Right hindlimb (tissue), 1 donor: Measurements from ENCODE around the gene PGAM2.

Experiments used
- DNase-seq: peaks from one replicate; pipeline ENCODE4 v3.0.0-alpha.2; 2018

PGAM2 gene

DNA sequence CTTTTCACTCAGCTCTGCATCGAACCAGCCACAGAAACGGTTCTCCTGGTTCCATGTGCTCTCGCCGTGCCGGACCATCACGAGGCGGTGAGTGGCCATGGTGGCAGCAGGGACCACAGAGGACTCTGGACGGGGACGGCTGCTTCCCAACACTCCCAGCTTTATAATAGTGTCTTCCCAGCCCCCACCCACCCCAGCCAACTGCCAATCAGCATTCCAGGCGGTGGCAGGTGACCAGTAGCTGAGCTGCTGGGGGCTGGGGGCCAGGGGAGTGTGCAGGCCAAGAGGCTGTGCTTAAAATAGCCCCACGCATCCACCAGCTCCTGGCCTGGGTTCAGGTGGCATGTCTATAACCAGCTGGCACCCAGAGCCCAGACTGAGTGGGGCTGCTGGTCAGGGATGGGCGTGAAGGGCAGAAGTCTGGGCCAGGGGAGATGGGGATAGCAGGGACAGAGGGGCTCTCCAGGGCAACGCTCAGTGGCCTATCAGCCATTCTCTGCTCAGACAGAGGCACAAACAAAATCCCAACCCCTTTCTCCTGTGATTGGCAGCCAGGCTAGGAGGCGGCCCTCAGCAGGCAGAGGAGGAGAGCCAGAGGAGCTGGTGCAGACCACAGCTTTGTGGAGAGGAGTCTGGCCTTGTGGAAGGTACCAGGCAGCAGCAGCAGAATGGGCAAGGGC lies at the start of gene PGAM2:
TSS of gene PGAM2 (minus strand) at position 137 of the 680 bp plus-strand sequence. CDS start at position 99, 38 bp downstream.
- peak; percentile 81 for DNase-seq

DNA sequence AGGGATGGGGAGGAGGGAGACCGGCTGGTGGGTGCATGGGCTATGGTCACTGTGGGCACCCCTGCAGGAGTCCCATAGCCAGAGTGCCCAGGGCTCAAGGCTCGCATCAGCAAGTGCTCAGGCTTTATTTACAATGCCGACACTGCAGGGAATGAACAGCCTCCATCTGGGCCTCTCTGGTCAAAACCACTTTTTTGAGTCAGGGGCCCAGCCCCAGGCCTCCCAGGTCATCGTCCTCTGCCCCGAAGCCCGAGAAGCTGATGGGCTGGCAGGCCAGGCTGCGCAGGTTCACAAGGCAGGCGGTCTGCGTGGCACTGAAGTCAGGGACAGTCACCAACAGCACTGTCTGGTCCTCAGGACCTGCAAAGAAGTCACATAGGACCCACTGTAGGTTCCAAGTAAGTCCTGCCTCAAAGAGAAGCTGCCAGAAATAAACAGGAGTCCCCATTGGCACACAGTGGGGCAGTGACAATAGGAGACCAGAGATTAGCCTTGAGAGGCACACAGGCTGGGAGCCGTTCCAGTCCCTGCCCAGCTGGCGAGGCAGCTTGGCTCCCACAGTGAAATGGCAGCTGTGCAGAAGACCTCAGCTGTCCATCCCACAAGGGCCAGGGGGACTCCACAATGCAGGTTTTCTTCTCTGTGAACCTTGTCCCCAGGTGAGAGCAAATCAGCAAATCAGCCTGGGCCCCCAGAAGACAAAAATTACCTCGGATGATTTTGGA lies 49.4 kb upstream of the PGAM2 start:
- peak; percentile 85 for DNase-seq

DNA sequence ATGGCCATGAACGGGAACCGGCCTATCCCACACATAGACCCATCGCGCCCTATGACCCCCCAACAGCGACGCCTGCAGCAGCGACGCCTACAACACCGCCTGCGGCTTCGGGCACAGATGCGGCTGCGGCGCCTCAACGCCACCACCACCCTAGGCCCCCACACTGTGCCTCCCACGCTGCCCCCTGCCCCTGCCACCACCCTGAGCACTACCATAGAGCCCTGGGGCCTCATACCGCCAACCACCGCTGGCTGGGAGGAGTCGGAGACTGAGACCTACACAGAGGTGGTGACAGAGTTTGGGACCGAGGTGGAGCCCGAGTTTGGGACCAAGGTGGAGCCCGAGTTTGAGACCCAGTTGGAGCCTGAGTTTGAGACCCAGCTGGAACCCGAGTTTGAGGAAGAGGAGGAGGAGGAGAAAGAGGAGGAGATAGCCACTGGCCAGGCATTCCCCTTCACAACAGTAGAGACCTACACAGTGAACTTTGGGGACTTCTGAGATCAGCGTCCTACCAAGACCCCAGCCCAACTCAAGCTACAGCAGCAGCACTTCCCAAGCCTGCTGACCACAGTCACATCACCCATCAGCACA lies 48.5 kb upstream of the PGAM2 start:
- no peak for DNase-seq

DNA sequence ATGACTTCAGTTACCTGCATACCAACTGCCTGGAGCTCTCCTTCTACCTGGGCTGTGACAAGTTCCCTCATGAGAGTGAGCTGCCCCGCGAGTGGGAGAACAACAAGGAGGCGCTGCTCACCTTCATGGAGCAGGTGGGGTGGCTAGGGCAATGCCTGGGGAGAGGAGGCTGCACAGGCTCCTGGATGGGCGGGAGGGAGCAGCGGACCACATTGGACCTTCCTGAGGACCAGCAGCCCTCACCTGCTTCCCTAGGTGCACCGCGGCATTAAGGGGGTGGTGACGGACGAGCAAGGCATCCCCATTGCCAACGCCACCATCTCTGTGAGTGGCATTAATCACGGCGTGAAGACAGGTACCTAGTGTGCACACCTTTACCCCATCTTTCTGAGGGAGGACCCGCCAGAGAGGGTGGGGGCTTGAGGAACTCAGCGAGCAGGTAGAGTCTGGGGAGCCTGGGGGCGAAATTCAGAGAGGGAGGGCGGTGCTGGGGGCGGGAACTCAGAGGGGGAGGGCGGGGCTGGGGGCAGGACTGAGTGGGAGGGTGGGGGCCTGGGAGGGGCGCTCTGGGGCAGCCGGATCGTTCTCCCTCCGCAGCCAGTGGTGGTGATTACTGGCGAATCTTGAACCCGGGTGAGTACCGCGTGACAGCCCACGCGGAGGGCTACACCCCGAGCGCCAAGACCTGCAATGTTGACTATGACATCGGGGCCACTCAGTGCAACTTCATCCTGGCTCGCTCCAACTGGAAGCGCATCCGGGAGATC lies 47.8 kb upstream of the PGAM2 start:
- no peak for DNase-seq

DNA sequence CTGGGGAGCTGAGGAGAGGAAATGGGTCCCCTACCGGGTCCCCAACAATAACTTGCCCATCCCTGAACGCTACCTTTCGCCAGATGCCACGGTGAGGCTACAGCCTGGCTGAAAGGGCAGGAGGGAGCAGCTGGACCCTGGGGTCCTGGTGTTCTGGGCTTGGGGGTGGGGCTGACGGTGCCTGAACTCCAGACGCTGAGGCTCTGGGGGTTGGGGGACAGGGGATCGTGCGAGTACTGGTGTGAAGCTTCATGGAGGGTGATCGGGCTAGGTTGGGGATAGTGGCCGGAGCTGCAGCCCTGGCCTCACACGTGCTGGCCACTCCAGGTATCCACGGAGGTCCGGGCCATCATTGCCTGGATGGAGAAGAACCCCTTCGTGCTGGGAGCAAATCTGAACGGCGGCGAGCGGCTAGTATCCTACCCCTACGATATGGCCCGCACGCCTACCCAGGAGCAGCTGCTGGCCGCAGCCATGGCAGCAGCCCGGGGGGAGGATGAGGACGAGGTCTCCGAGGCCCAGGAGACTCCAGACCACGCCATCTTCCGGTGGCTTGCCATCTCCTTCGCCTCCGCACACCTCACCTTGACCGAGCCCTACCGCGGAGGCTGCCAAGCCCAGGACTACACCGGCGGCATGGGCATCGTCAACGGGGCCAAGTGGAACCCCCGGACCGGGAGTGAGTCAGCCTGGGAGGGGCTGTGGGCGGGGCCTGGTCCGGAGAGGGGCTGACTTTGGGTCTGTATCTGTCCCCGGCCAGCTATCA lies 47.0 kb upstream of the PGAM2 start:
- DNase-seq, result no peak

DNA sequence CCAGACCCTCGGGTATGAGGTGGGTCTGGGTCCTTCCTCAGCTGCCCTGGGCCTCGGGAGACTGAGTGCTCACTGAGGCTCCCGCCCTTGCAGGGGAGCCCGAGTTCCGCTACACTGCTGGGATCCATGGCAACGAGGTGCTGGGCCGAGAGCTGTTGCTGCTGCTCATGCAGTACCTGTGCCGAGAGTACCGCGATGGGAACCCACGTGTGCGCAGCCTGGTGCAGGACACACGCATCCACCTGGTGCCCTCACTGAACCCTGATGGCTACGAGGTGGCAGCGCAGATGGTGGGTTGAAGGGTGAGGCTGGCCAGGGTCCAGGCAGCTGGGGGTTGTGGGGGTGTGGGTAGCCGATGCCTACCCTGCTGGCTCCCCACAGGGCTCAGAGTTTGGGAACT lies 46.4 kb upstream of the PGAM2 start:
- no peak for DNase-seq

DNA sequence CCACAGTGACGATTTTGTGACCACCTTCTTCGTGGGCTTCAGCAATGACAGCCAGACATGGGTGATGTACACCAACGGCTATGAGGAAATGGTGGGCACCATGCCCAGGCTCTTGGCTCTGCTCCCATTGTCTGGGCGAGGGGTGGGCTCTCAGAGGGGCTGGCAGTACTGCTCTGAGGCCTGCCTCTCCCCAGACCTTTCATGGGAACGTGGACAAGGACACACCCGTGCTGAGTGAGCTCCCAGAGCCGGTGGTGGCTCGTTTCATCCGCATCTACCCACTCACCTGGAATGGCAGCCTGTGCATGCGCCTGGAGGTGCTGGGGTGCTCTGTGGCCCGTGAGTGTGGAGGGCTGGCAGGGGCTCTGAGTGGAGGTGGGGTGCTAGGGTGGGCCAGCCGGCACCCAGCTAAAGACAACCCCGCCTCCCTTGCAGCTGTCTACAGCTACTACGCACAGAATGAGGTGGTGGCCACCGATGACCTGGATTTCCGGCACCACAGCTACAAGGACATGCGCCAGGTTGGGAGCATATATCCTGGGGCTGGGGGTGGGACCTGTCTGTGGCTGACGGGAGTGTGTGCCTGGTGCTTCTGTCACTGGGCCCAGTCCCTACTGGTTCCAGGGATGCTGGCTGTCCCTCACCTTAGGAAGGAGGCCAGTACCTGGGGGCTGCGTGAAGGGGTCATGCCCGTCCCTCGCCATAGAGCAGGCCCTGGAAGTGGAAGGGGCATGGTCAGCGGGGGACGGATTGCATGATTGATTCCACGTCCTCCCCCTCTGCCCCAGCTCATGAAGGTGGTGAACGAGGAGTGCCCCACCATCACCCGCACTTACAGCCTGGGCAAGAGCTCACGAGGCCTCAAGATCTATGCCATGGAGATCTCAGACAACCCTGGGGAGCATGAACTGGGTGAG lies 45.6 kb upstream of the PGAM2 start:
- DNase-seq, result no peak

DNA sequence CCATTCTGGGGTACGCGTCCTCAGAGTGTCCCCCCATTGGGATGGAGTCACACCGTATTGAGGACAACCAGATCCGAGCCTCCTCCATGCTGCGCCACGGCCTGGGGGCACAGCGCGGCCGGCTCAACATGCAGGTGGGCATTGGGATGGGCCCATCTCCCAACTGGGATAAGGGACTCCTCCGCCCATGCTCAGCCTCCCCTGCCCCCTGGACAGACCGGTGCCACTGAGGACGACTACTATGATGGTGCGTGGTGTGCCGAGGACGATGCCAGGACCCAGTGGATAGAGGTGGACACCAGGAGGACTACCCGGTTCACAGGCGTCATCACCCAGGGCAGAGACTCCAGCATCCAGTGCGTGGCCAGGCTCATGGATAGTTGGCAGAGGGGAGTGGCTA lies 44.6 kb upstream of the PGAM2 start:
- DNase-seq, result no peak

DNA sequence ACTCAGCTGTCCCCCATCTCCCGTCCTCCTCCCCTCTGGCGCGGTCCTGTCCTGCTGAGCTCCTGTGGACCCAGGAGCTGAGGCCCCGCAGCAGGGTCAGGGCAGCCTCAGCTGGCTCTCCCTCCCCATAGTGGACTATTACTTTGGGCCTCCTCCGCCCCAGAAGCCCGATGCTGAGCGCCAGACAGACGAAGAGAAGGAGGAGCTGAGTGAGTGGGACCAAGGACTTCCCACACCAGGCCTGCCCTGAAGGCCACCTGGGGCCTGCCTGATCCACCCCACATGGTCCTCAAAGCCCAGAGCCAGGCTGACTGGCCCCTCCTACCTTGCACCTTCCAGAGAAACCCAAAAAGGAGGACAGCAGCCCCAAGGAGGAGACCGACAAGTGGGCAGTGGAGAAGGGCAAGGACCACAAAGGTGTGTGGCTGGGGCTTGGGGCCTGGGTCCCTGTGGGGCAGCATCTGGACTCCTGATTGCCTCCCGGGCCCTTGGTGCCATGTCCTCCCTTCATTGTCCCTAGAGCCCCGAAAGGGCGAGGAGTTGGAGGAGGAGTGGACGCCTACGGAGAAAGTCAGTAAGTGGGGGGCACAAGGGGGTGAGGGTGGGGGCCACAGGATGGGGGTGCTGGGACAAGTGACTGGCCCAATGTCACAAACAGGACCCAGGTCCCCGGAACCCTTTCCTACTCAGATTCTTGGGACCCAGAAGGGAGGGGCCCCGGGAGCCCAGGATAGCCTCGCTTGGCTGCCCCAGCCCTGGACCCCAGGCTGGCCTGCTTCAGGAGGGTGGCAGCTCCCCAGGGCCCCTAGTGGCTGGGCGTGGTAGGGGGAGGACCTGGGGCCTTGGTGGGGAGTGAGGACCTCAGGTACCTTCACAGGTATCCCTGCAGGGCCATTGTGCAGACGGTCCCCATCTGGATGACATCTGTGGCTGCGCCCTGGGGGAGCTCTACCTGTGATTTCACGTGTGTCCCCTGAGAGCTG lies 43.7 kb upstream of the PGAM2 start:
- no peak for DNase-seq

DNA sequence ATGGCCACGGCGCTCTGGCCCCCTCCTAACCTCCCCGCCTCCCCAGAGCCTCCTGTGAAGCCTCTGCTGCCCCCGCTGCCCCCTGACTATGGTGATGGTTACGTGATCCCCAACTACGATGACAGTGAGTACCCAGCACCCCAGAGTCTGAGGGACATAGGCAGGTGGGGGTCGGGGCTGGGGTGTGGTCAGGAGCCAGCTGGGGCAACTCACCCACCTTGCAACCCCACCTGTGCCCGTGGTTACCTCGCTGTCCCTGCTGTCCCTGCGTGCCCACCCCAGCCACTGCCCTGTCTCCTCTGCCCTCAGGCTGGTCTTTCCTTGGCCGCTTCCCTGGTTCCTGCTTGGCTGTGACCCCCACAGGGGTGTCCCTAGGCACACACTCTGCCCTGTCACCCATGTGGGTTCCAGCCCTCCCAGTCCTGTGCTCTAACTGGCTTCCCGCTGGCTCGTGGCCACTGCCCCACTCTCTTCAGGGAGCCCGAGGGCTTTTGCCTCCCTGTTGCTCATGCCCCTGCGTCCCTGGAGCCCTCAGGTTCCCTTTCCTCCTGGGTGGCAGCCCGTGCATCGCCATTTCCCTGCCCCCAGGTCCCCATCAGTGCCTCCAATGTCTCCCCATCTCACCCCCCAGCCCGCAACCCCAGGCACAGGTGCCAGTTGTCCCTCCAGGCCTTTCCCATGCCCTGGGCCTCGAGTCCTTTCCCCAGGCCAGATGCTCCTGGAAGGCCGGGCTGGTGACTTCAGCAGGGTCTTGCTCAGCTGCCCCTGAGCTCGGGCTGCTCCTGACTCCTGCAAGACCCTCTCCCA lies 42.8 kb upstream of the PGAM2 start:
- DNase-seq, result no peak

DNA sequence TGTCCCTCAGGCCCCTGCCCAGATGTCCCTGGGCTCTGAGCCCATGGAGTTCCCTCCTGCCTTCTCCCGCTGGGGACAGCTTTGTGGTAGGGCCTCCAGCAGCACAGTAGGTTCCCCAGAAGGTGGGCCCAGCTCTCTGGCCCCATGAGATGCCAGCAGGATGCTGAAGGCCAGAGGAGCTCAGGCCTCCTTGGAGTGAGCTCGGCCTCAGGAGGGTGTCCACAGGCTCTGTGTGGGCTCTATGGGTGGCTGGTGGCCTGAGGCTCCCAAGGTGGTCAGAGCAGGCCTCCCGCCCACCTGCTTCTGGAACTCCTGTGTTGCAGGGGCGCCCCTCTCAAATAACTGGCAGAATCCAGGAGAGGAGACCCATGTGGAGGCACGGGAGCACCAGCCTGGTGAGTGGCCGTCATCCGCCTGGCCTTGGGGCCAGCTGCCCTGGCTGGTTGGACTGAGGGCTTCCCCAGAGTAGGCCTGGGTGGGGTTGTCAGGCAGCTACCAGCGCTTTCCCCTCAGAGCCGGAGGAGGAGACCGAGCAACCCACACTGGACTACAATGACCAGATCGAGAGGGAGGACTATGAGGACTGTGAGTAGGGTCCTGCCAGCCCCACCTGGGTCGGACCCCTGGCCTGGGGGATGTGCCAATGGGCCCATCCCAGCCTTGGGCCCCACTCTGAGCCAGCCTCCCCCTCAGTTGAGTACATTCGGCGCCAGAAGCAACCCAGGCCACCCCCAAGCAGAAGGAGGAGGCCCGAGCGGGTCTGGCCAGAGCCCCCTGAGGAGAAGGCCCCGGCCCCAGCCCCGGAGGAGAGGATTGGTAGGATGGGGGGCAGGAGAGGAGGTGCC lies 42.0 kb upstream of the PGAM2 start:
- DNase-seq, result no peak

DNA sequence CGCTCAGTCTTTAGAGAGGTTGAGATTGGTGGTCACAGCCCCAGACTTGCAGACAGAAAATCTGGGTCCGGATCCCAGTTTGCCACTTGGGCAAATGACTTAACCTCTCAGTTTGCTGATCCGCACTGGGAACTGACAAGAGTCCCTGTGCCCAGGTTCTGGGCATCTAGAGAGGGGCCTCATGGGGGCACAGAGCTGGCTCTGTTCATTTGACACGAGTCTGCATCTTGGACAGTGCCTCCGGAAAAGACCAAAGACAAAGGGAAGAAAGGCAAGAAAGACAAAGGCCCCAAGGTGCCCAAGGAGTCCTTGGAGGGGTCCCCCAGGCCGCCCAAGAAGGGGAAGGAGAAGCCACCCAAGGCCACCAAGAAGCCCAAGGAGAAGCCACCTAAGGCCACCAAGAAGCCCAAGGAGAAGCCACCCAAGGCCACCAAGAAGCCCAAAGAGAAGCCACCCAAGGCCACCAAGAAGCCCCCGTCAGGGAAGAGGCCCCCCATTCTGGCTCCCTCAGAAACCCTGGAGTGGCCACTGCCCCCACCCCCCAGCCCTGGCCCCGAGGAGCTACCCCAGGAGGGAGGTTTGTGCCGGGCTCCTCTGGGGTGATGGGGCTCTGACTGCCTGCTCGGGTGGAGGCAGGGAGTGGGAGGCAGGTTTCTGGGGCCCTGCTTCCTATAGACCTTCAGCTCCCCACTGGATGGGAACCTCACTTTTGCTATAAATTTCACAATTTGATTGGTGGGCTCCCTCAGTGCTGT lies 41.1 kb upstream of the PGAM2 start:
- DNase-seq, result no peak

DNA sequence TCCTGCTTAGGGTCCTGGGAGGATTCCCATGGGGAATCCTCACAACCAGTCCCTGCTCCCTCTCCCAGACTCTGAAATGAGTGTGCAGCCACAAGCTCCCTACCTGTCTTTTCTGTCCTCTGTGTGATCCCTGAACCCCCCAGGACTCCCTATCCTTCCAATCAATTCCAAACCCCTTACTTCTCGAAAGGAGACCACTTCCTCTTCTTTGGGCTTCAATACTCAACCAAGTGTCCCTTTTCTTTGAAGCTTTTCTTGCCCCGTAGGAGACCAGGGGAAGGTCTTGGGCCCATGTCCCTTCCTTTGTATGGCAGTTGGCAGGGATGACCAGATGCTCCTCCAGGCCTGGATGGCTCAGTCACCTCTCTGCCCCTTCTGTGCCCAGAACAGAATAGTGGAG lies 40.5 kb upstream of the PGAM2 start:
- DNase-seq, result no peak

DNA sequence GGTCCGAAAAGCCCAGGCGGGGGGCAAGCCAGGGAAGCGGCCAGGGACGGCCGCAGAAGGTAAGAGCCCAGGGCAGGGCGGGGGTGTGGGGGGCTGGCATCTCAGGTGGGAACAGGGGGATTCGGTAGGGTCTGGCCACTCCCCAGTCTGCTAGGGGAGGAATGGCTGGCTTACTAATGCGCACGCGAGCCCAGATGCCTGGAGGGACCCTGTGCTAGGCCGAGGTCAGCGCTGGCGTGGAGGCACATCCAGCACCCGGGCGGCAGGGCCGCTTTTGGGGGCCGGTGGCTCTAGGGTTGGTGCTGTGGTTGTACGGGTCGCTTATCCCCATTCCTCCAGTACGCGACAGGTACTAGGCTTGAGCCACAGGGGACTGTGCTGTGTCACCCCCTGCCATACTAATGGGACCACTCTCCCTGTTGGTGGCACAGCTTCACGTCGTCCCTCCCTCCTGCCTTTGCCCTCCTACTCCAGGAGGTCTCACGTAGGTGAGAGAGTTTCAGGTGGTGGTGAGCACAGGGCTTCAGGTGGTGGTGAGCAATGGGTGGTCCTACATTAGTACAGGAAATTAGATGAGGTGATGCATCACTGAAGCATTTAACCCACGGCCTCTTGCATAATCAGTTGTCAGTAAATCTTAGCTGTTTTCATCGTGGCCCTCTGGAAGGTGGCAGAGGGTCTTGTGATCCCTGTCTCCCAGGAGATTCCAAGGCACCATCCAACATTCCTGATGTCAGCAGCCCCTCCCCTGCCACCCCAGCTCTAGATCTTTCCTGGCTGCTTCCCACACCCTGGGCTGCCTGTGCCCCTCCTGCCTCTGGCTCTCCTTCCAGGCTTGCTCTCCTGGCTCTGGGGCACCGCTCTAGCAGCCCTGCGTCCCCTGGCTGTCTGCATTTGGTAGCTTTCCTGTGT lies 39.7 kb upstream of the PGAM2 start:
- peak; percentile 62 for DNase-seq

DNA sequence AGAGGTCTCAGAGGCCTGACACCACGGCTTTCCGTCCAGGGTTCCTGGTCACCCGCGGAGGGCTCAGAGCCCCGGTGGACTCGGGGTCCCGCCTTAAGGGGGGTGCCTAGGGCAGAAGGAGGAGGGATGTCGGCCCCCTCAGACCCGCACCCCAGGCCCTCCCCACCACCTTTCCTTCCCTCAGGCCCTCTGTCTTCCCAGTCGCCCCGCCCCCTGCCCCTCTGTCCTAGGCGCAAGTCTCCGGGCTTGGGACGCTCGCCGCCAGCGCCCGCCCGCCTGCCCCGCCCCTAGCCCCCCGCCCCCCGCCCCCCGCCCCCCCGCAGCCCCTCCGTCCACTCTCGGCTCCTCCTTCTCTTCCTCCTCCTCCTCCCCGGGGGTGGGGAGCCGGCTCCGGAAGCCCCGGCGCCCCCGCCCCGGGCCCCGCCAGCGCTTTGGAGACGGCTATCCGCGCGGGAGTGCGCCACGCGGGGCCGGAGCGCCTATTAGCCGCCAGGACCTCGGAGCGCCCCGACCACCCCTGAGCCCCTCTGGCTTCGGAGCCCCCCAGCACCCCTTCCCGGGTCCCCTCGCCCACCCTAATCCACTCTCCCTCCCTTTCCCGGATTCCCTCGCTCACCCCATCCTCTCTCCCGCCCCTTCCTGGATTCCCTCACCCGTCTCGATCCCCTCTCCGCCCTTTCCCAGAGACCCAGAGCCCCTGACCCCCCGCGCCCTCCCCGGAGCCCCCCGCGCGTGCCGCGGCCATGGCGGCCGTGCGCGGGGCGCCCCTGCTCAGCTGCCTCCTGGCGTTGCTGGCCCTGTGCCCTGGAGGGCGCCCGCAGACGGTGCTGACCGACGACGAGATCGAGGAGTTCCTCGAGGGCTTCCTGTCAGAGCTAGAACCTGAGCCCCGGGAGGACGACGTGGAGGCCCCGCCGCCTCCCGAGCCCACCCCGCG lies 38.8 kb upstream of the PGAM2 start, which contains the start of gene AEBP1:
TSS of gene AEBP1 (plus strand) at position 423 of the 937 bp plus-strand sequence. CDS start at position 744, 321 bp downstream.
- DNase-seq, result peak; percentile 80
